K562 (cell line): ENCODE measurements around the gene COASY. TPM values are rescaled to one million over a fixed set of nuclear protein-coding genes. Genes with fewer than 3 reads are reported as not detected.

Experiments
- C11orf30 ChIP-seq: fragments of 450-650 bp; IDR thresholded peaks from 2 replicates; pipeline ENCODE4 v1.6.1; 2016; ENCODE audit warnings: low read depth, mild to moderate bottlenecking
- CBX3 ChIP-seq, 2 experiments: IDR thresholded peaks; 1 replicate in 1 of 2; 2 replicates in 1 of 2; pipeline ENCODE4 v1.6.1; 2012; ENCODE audit warnings: inconsistent platforms in 2 of 2, low read length in 2 of 2, borderline replicate concordance in 1 of 2, control low read depth in 1 of 2
- CHD4 ChIP-seq: fragments of 200-600 bp; sonication (generic); IDR thresholded peaks from 3 replicates; pipeline ENCODE4 v1.6.1; 2012; ENCODE audit warnings: low read depth, mild to moderate bottlenecking, mixed read lengths, low read length, inconsistent platforms; ENCODE audit not compliant: insufficient read depth, insufficient replicate concordance, poor library complexity, severe bottlenecking
- ETV1 ChIP-seq: fragments of 450-650 bp; conservative IDR thresholded peaks from 2 replicates; pipeline ENCODE4 v1.6.1; 2016; ENCODE audit warnings: missing genetic modification characterization, control low read depth, low read depth, missing compliant biosample characterization
- EZH2 ChIP-seq: IDR thresholded peaks from 2 replicates; pipeline ENCODE4 v1.6.1; 2012; ENCODE audit warnings: low read depth, mild to moderate bottlenecking, inconsistent platforms, low read length, borderline replicate concordance
- HCFC1 ChIP-seq: IDR thresholded peaks from 2 replicates; pipeline ENCODE4 v1.6.1; 2012; ENCODE audit warnings: low read depth, low read length, improper control_type of control experiment
- HDAC1 ChIP-seq, 2 experiments: fragments of 450-650 bp; IDR thresholded peaks; 2 replicates each; pipeline ENCODE4 v1.6.1; 2016 to 2017; ENCODE audit warnings: inconsistent platforms in 1 of 2, mild to moderate bottlenecking in 1 of 2, moderate library complexity in 1 of 2
- HDAC2 ChIP-seq: fragments of 450-650 bp; IDR thresholded peaks from 2 replicates; pipeline ENCODE4 v1.6.1; 2016; ENCODE audit warnings: mild to moderate bottlenecking
- HDAC6 ChIP-seq: IDR thresholded peaks from 2 replicates; pipeline ENCODE4 v1.6.1; 2012; ENCODE audit warnings: low read depth, mild to moderate bottlenecking, control low read depth, inconsistent platforms, low read length, moderate library complexity
- HNRNPL ChIP-seq: fragments of 200-400 bp; formaldehyde crosslinking; IDR thresholded peaks from 2 replicates; pipeline ENCODE4 v1.6.1; 2017; ENCODE audit warnings: low read depth, mild to moderate bottlenecking, low read length
- JUND ChIP-seq, 2 experiments: IDR thresholded peaks; 2 replicates in 1 of 2; 3 replicates in 1 of 2; pipeline ENCODE4 v1.6.1; 2011; ENCODE audit warnings: borderline replicate concordance in 2 of 2, low read depth in 2 of 2, low read length in 2 of 2, improper control_type of control experiment in 1 of 2, missing biosample characterization in 1 of 2, missing genetic modification characterization in 1 of 2, missing genetic modification reagents in 1 of 2
- KAT8 ChIP-seq: fragments of 450-650 bp; IDR thresholded peaks from 2 replicates; pipeline ENCODE4 v1.6.1; 2016; ENCODE audit warnings: low read depth, mild to moderate bottlenecking
- KLF1 ChIP-seq: fragments of 450-650 bp; IDR thresholded peaks from 2 replicates; pipeline ENCODE4 v1.6.1; 2016; ENCODE audit warnings: missing genetic modification characterization, missing compliant biosample characterization
- MEIS2 ChIP-seq: fragments of 450-650 bp; IDR thresholded peaks from 2 replicates; pipeline ENCODE4 v1.6.1; 2014; ENCODE audit warnings: mild to moderate bottlenecking; ENCODE audit not compliant: partially characterized antibody
- NCOA2 ChIP-seq, 2 experiments: fragments of 450-650 bp; IDR thresholded peaks; 2 replicates each; pipeline ENCODE4 v1.6.1; 2018; ENCODE audit warnings: mild to moderate bottlenecking in 2 of 2, moderate library complexity in 1 of 2; ENCODE audit not compliant: partially characterized antibody in 2 of 2
- POLR3G ChIP-seq: IDR thresholded peaks from 2 replicates; pipeline ENCODE4 v1.6.1; 2011; ENCODE audit not compliant: insufficient read length, insufficient replicate concordance; ENCODE audit errors: extremely low read depth
- PREB ChIP-seq: sonication (generic); formaldehyde crosslinking; IDR thresholded peaks from 2 replicates; pipeline ENCODE4 v1.8.1; 2023; ENCODE audit warnings: mild to moderate bottlenecking, missing genetic modification reagents
- RBFOX2 ChIP-seq: fragments of 200-400 bp; formaldehyde crosslinking; IDR thresholded peaks from 2 replicates; pipeline ENCODE4 v1.6.1; 2017; ENCODE audit warnings: low read depth, mild to moderate bottlenecking, low read length, moderate library complexity
- SIRT6 ChIP-seq: IDR thresholded peaks from one replicate; pipeline ENCODE4 v1.6.1; 2012; ENCODE audit warnings: low read depth, mild to moderate bottlenecking, control low read depth, inconsistent platforms, low read length, moderate library complexity
- SMARCC2 ChIP-seq: fragments of 450-650 bp; IDR thresholded peaks from 2 replicates; pipeline ENCODE4 v1.6.1; 2017; ENCODE audit warnings: antibody characterized with exemption, moderate library complexity, mild to moderate bottlenecking, low read depth
- THRAP3 ChIP-seq: fragments of 450-650 bp; IDR thresholded peaks from 2 replicates; pipeline ENCODE4 v1.6.1; 2016; ENCODE audit warnings: mild to moderate bottlenecking, inconsistent platforms, borderline replicate concordance
- YY1 ChIP-seq, 3 experiments: IDR thresholded peaks; 2 replicates each; pipeline ENCODE4 v1.6.1; 2011; ENCODE audit warnings: low read length in 2 of 3, mild to moderate bottlenecking in 2 of 3, moderate library complexity in 2 of 3, borderline replicate concordance in 1 of 3, control low read depth in 1 of 3, low read depth in 1 of 3; ENCODE audit not compliant: insufficient read depth in 3 of 3, insufficient replicate concordance in 2 of 3, control insufficient read depth in 1 of 3, insufficient read length in 1 of 3; ENCODE audit errors: extremely low read depth in 1 of 3
- ZNF253 ChIP-seq: fragments of 250-450 bp; sonication (Bioruptor Pico); conservative IDR thresholded peaks from 2 replicates; pipeline ENCODE4 v1.6.1; 2021; ENCODE audit warnings: mild to moderate bottlenecking
- ZNF41 ChIP-seq: fragments of 250-450 bp; sonication (Bioruptor Pico); conservative IDR thresholded peaks from 2 replicates; pipeline ENCODE4 v1.4.0; 2020; ENCODE audit warnings: mild to moderate bottlenecking
- ZNF551 ChIP-seq: fragments of 250-450 bp; sonication (Bioruptor Pico); IDR thresholded peaks from 2 replicates; pipeline ENCODE4 v1.5.0; 2021; ENCODE audit warnings: mild to moderate bottlenecking, moderate library complexity
- ZNF561 ChIP-seq: fragments of 450-650 bp; formaldehyde crosslinking; conservative IDR thresholded peaks from 2 replicates; pipeline ENCODE4 v1.4.0; 2020; ENCODE audit warnings: mild to moderate bottlenecking, moderate library complexity
- polyA plus RNA-seq, 8 experiments: library from polyadenylated mRNA; depleted of rRNA in 4 of 8; stranded (reverse) in 5 of 8; unstranded in 3 of 8; fragments of >200 nt; fragmentation: Nextera tagmentation in 2 of 8; fragmentation: Illumina TruSeq in 1 of 8; extraction: Ambion mirVana in 2 of 8; extraction: Trizol in 1 of 8; gene quantifications; 2 replicates each; pipeline versions ENCODE4 v1.2.1 to v1.2.3, GENCODE V29; 2011 to 2014; ENCODE audit warnings: inconsistent platforms in 1 of 8, missing spikeins in 1 of 8
- total RNA-seq, 7 experiments: library from RNA; depleted of rRNA in 6 of 7; stranded (reverse); fragments of >200 nt in 6 of 7; fragmentation: Illumina TruSeq in 2 of 7; extraction: Trizol in 2 of 7; gene quantifications; 2 replicates each; pipeline versions ENCODE4 v1.2.1 to v1.2.3, GENCODE V29; 2011 to 2021; ENCODE audit warnings: low replicate concordance in 1 of 7
- TF ChIP-seq, protein P1 (sequence below): fragments of 200-800 bp; sonication (Bioruptor generic); IDR thresholded peaks from 2 replicates; pipeline ENCODE4 v1.6.1; 2017; ENCODE audit warnings: missing genetic modification characterization, missing compliant biosample characterization

COASY gene
- total and polyA plus RNA-seq, 9 of the 15 experiments (the other 6 are each of a cell fraction or from before 2014, with no cell fraction given), result 25.4 to 175 (median 62.3) TPM

- TF ChIP-seq, protein P1, sequence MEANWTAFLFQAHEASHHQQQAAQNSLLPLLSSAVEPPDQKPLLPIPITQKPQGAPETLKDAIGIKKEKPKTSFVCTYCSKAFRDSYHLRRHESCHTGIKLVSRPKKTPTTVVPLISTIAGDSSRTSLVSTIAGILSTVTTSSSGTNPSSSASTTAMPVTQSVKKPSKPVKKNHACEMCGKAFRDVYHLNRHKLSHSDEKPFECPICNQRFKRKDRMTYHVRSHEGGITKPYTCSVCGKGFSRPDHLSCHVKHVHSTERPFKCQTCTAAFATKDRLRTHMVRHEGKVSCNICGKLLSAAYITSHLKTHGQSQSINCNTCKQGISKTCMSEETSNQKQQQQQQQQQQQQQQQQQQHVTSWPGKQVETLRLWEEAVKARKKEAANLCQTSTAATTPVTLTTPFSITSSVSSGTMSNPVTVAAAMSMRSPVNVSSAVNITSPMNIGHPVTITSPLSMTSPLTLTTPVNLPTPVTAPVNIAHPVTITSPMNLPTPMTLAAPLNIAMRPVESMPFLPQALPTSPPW (CRISPR knock-in tag), result peak; percentile 87
- TF ChIP-seq C11orf30 (peak; percentile 94), THRAP3 (no peak), HCFC1 (peak; percentile 79), RBFOX2 (peak; percentile 78), NCOA2 (IDR thresholded peaks at IDR 0.05; ENCODE audit: partially characterized antibody in 2 of 2) (no peak), SMARCC2 (no peak), ZNF253 (CRISPR knock-in tag) (no peak), ZNF551 (CRISPR knock-in tag) (no peak), SIRT6 (no peak), MEIS2 (no peak), CHD4 (peak; percentile 76), KLF1 (tag) (peak; percentile 44; the same call in 1 of the 2 replicates), HDAC1 (IDR thresholded peaks at IDR 0.05) (no peak; a peak in 1 of 4 replicates), HDAC2 (peak; percentile 95; the same call in 1 of the 2 replicates), JUND (IDR thresholded peaks at IDR 0.05; ENCODE audit: borderline replicate concordance, low read depth, low read length) (peak; percentile 64; the same call in 1 of the 2 replicates), JUND (tag; IDR thresholded peaks at IDR 0.05; ENCODE audit: borderline replicate concordance, low read depth, low read length) (no peak; the same call in 2 of the 3 replicates), ETV1 (peak; percentile 77), HDAC6 (no peak), POLR3G (no peak), CBX3 (IDR thresholded peaks at IDR 0.05; ENCODE audit: borderline replicate concordance in 1 of 2, low read length in 2 of 2) (no peak), ZNF41 (CRISPR knock-in tag) (no peak), KAT8 (no peak), EZH2 (no peak), HNRNPL (no peak), YY1 (IDR thresholded peaks at IDR 0.05; ENCODE audit: borderline replicate concordance in 1 of 3, control insufficient read depth in 1 of 3, extremely low read depth in 1 of 3, insufficient read depth in 3 of 3, insufficient read length in 1 of 3, insufficient replicate concordance in 2 of 3, low read depth in 1 of 3, low read length in 2 of 3) (peak in 2 of 3 experiments; percentile 25 to 47), PREB (peak; percentile 94; the same call in 1 of the 2 replicates), ZNF561 (CRISPR knock-in tag) (no peak)
Observed at GRCh38 chr17:42561897-42562387, at the start of gene COASY (continued).
